ENCODE data around the gene CLEC3A.

The CLEC3A gene

DNA sequence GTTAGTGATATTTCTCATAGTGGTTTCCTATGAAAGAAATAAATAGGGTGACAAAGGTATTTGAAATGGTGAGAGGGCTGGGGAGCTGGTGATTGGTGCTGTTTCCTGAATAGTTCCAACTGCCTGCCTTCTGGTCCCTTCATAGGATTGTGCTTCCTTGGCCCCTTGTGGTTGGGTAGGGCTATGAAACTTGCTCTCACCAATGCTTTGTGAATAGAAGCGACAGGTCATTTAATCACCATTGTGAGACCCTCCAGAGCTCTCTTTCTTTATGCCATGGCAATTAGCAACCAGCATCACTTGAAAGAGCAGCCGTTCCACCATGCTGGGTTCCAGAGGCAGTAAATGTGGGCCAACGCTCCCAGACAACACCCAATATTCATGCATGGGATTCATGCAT is 53.5 kb downstream of the CLEC3A start:
- no peak for DNase-seq (ENCODE audit: low read depth)
- no peak overlapping the region for H3K4me3 ChIP-seq (ENCODE audit: low read length)
- TF ChIP-seq, protein P1, sequence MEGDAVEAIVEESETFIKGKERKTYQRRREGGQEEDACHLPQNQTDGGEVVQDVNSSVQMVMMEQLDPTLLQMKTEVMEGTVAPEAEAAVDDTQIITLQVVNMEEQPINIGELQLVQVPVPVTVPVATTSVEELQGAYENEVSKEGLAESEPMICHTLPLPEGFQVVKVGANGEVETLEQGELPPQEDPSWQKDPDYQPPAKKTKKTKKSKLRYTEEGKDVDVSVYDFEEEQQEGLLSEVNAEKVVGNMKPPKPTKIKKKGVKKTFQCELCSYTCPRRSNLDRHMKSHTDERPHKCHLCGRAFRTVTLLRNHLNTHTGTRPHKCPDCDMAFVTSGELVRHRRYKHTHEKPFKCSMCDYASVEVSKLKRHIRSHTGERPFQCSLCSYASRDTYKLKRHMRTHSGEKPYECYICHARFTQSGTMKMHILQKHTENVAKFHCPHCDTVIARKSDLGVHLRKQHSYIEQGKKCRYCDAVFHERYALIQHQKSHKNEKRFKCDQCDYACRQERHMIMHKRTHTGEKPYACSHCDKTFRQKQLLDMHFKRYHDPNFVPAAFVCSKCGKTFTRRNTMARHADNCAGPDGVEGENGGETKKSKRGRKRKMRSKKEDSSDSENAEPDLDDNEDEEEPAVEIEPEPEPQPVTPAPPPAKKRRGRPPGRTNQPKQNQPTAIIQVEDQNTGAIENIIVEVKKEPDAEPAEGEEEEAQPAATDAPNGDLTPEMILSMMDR (conservative IDR thresholded peaks at IDR 0.05; ENCODE audit: low read length) = no peak

DNA sequence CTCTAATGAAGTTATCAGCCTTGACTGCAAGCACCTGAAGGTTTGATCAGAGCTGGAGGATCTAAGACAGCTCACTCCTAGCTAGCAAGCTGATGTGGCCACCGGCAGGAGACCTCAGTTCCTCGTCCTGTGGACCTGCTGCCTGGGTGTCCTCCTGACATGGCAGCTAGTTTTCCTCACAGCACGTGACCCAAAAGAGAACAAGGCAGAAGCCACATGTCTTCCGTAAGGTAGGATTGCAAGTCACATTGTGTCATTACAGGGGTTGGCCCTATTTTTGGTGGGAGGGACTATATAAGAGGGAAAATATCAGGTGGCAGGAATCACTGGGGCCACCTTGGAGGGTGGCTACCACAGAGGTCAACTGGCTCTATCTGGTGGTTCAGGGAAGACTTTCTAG is 59.0 kb downstream of the CLEC3A start:
- TF ChIP-seq, protein P1 (conservative IDR thresholded peaks at IDR 0.05; ENCODE audit: low read length) = no peak
- H3K4me3 ChIP-seq (ENCODE audit: low read length) = no peak overlapping the region
- no peak for DNase-seq (ENCODE audit: low read depth)

All from AG10803 (cell line).